Adipose tissue (tissue), 3 donors: ENCODE data around the gene OR52E2. TPM values are rescaled to one million over a fixed set of nuclear protein-coding genes. Genes with fewer than 3 reads are reported as not detected.
"Not testable (repeated sequence)": the region's sequence is repeated elsewhere in the genome, so short reads cannot be mapped to it uniquely, and the experiment has no call there.

Source experiments
- H3K27ac ChIP-seq: one replicate; pipeline ENCODE4 v1.5.1; 2013; ENCODE audit warnings: low read depth, low read length
- whole genome bisulfite sequencing, 3 donors: extraction: QIAGEN DNeasy Blood & Tissue Kit; methylation state at CpG; one replicate each; pipeline ENCODE4 v1.1.7; 2013; 5-methylcytosine and 5-hydroxymethylcytosine counted together
- polyA plus RNA-seq, 3 donors: library from polyadenylated mRNA; stranded (reverse); fragments of 200-250 nt; gene quantifications; one replicate each; pipeline ENCODE4 v1.2.3, GENCODE V29; 2013
- donor health status: healthy with polysubstance abuse.
- donor health status: Bipolar disorder and iron deficiency.
- donor health status: healthy.

Gene OR52E2
- polyA plus RNA-seq: not detected

GRCh38 chr11:5059391-5059790 is at the start of gene OR52E2:
Gene OR52E2 (minus strand): TSS chr11:5059627. CDS start chr11:5059627, 0 bp downstream.
- 87 to 91% (median 91%) methylated on average over 3 of the region's 3 CpGs for WGBS, 3 donors
- no peak within 1 kb of the TSS for H3K27ac ChIP-seq

GRCh38 chr11:5107285-5107684 is 47.9 kb upstream of the OR52E2 start:
- WGBS, 3 donors: 58 to 62% (median 62%) methylated on average over 3 of the region's 3 CpGs
- no peak overlapping the region for H3K27ac ChIP-seq

GRCh38 chr11:5103066-5103465 is 43.6 kb upstream of the OR52E2 start:
- H3K27ac ChIP-seq: no peak overlapping the region

GRCh38 chr11:5102246-5102645 is 42.8 kb upstream of the OR52E2 start:
- WGBS, 3 donors: 39 to 58% (median 56%) methylated on average over 2 of the region's 2 CpGs

GRCh38 chr11:5096011-5096410 is 36.6 kb upstream of the OR52E2 start:
- 61 to 78% (median 74%) methylated on average over 2 of the region's 2 CpGs for WGBS, 3 donors
- no peak overlapping the region for H3K27ac ChIP-seq

More at GRCh38 chr11:5102246-5102645, 42.8 kb upstream of the OR52E2 start:
- H3K27ac ChIP-seq: no peak overlapping the region

- no peak overlapping the region for H3K27ac ChIP-seq
Observed at GRCh38 chr11:5092821-5093585, 33.6 kb upstream of the OR52E2 start.

GRCh38 chr11:5090668-5091067 is 31.2 kb upstream of the OR52E2 start:
- 78 to 90% (median 88%) methylated on average over 1 of the region's 1 CpG for WGBS, 3 donors
- no peak overlapping the region for H3K27ac ChIP-seq

More at GRCh38 chr11:5092821-5093585, 33.6 kb upstream of the OR52E2 start:
- 82 to 83% (median 82%) methylated on average over 7 to 8 of the region's 8 CpGs for WGBS, 3 donors

GRCh38 chr11:5088556-5088955 is 29.1 kb upstream of the OR52E2 start:
- H3K27ac ChIP-seq: no peak overlapping the region

GRCh38 chr11:5083602-5084001 is 24.2 kb upstream of the OR52E2 start:
- H3K27ac ChIP-seq: no peak overlapping the region

GRCh38 chr11:5081405-5081804 is 22.0 kb upstream of the OR52E2 start:
- H3K27ac ChIP-seq: no peak overlapping the region
- WGBS, 3 donors: 75 to 76% (median 75%) methylated on average over 2 of the region's 2 CpGs

GRCh38 chr11:5071799-5072198 is 12.4 kb upstream of the OR52E2 start:
- WGBS, 3 donors: 36 to 61% (median 58%) methylated on average over 3 of the region's 3 CpGs
- no peak overlapping the region for H3K27ac ChIP-seq

- no peak within 1 kb of the TSS for H3K27ac ChIP-seq
- WGBS, 3 donors: 58 to 74% (median 67%) methylated on average over 3 of the region's 3 CpGs
Observed at GRCh38 chr11:5069272-5069671, 9.8 kb upstream of the OR52E2 start, which contains the start of gene OR52E1. Gene OR52E1 (plus strand): TSS chr11:5069572.

GRCh38 chr11:5065027-5065426 is 5.6 kb upstream of the OR52E2 start:
- no peak overlapping the region for H3K27ac ChIP-seq
- 9 to 21% (median 12%) methylated on average over 1 of the region's 1 CpG for WGBS, 3 donors

GRCh38 chr11:5058679-5059078 is 748 bp downstream of the OR52E2 start:
- 68 to 94% (median 72%) methylated on average over 5 of the region's 5 CpGs for WGBS, 3 donors
- not testable (repeated sequence) for H3K27ac ChIP-seq

GRCh38 chr11:5046754-5047330 is 12.6 kb downstream of the OR52E2 start:
- WGBS, 3 donors: 76 to 84% (median 84%) methylated on average over 15 of the region's 15 CpGs
- H3K27ac ChIP-seq: no peak overlapping the region

- 75 to 78% (median 77%) methylated on average over 1 of the region's 1 CpG for WGBS, 3 donors
- no peak within 1 kb of the TSS for H3K27ac ChIP-seq
Observed at GRCh38 chr11:5046226-5046625, 13.2 kb downstream of the OR52E2 start, which contains the start of gene OR52J3. Gene OR52J3 (plus strand): TSS chr11:5046526. CDS start chr11:5046526, 0 bp downstream.

GRCh38 chr11:5043380-5043779 is 16.0 kb downstream of the OR52E2 start:
- H3K27ac ChIP-seq: no peak overlapping the region
- 51 to 59% (median 56%) methylated on average over 2 of the region's 2 CpGs for WGBS, 3 donors

- WGBS, 3 donors: 40 to 86% (median 66%) methylated on average over 3 of the region's 3 CpGs
- H3K27ac ChIP-seq: no peak overlapping the region
Observed at GRCh38 chr11:5042091-5042490, 17.3 kb downstream of the OR52E2 start.

GRCh38 chr11:5040876-5041275 is 18.6 kb downstream of the OR52E2 start:
- WGBS, 3 donors: 61 to 80% (median 69%) methylated on average over 4 of the region's 4 CpGs
- no peak overlapping the region for H3K27ac ChIP-seq

GRCh38 chr11:5038341-5038740 is 21.1 kb downstream of the OR52E2 start:
- WGBS, 3 donors: 80 to 93% (median 87%) methylated on average over 1 of the region's 1 CpG
- H3K27ac ChIP-seq: no peak overlapping the region
